Measurements from ENCODE around the gene ZNF652.

The ZNF652 gene

GRCh38 chr17:49361902-49362722 lies at the start of gene ZNF652:
TSS of gene ZNF652 (minus strand) at chr17:49362250. CDS start at chr17:49317725, 44,525 bp downstream.
- DNase-seq: peak; percentile 96

DNA sequence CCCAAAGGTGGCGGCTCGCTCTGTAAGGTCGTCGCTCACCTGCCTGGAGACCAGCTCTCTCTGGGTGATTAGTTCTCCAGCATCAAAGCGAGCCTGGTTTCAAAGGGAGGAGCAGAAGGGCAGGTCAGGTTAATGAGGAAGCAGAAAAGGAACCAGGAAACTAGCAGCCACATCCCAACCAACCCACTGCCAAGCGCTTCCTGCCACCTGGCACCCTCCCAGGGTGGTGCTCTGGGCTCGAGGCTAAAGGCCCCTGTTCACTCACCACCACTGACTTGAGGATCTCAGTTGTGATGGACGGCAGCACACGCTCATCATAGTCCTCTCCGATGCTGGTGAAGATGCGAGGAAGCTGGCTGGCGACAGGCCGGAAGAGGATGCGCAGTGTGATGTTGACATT lies 47.0 kb upstream of the ZNF652 start:
- no peak for DNase-seq

GRCh38 chr17:49407981-49408501 lies 46.0 kb upstream of the ZNF652 start:
- peak; percentile 87 for DNase-seq

GRCh38 chr17:49407086-49407485 lies 45.0 kb upstream of the ZNF652 start:
- DNase-seq: no peak

GRCh38 chr17:49406421-49407061 lies 44.5 kb upstream of the ZNF652 start:
- DNase-seq: no peak

DNA sequence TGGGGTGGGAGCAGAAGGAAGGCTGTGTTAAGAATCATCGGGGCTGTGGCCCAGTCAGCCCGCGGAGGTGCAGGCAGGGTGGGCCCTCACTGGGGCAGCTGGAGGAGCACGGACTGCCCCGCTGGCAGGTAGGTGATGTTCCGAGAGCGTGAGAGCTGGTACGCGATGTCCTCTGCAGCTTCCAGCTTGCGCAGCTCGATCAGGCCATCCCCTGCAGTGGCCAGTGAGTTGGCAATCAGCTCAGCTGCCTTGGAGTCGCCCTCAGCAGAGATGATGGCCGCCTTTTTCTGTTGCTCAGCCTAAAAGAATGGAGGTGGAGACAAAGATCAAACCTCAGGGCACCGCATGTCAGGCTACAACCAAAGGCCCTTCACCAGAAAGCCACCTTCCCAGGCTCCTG lies 42.9 kb upstream of the ZNF652 start:
- no peak for DNase-seq

DNA sequence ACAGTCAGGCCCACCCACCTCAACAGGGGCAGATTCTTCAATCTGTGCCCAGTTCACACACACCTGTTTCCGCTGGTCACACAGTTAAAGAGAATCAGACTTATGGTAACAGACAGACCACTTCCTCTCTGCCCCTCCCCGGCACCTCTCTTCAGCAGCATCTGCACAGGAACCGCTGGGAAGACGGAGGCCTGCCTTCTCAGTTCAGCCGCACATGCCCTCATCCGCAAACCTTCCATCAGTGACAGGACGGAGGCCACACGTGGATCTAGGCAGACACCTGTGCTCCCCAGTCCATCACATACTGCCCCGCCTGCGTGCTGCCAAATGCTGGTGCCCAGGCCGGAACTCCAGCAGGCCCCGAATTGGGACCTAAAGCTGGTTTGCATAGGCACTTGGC lies 42.3 kb upstream of the ZNF652 start:
- no peak for DNase-seq

GRCh38 chr17:49403514-49404289 lies 41.7 kb upstream of the ZNF652 start:
- no peak for DNase-seq

DNA sequence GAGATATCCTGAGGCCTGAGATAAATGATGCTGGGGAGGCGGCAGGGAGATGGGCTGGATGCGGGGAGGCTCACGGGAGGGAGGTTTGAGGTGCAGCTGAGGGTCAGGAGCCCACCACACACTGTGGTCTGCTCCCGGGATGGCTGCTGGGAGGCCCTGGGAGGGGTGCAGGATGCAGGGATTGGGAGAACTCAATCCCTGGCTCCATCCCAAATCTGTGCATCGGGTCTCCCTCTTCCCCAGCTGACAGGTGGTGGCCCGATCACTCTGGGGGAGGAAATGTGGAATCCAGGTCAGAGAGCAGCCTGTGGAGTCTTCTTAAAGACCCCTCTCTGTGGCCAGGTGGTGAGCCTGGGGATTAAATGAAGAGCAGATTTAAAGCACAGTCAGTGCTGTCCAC lies 40.7 kb upstream of the ZNF652 start:
- DNase-seq: no peak

DNA sequence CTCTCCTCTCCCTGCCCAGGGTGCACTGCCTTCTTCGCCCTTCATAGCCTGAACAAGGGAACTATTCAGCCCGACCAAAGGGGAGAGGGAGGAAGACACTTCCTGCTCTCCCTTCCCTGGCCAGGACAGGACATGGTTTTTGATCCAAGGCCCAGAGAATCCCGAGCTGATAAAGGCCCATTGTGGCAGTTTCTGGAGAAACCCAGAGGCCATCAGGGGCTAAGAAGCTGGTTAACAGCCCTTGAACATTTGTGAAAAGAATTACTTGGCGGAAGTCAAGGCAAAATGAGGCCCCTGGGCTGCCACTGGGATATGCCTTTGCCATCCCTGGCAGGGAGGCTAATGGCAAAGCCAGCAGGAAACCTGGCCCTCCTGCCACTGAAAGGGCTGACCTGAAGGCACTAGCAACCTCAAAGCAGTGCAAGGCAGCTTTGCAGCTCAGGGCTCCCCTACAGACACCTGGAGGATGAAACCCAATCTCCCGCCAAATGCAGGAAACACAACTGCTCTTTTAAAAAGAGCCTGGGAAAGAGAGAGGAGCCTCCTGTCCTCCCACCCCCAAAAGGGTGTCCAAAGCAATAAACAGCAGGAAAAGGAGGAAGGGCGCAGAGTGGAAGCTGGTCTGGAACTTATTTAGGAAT lies 40.0 kb upstream of the ZNF652 start:
- no peak for DNase-seq

- no peak for DNase-seq
These were observed 37.9 kb upstream of the ZNF652 start for GRCh38 chr17:49399995-49400394.

DNA sequence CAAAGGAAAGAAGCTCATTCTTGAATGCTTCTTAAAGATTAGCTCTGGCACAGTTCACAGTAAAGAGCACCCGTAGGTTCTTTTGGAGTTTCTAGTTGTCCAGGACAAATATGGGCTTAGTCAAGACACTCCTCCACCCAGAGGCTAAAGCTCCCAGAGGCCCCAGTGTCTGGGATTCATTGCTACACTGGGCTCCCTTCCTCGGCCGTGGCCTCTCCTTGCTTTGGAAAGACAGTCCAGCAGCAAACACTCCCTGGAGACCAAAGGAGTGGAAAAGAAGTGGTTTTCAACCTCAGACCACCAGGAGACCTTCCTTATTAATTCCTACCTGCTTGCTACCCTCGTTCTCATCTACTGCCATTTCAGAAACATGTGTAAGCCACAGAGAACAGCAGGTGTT lies 35.5 kb upstream of the ZNF652 start:
- DNase-seq: no peak

GRCh38 chr17:49393491-49394255 lies 31.6 kb upstream of the ZNF652 start:
- no peak for DNase-seq

- no peak for DNase-seq
These were observed 28.7 kb upstream of the ZNF652 start for GRCh38 chr17:49390548-49391324.

DNA sequence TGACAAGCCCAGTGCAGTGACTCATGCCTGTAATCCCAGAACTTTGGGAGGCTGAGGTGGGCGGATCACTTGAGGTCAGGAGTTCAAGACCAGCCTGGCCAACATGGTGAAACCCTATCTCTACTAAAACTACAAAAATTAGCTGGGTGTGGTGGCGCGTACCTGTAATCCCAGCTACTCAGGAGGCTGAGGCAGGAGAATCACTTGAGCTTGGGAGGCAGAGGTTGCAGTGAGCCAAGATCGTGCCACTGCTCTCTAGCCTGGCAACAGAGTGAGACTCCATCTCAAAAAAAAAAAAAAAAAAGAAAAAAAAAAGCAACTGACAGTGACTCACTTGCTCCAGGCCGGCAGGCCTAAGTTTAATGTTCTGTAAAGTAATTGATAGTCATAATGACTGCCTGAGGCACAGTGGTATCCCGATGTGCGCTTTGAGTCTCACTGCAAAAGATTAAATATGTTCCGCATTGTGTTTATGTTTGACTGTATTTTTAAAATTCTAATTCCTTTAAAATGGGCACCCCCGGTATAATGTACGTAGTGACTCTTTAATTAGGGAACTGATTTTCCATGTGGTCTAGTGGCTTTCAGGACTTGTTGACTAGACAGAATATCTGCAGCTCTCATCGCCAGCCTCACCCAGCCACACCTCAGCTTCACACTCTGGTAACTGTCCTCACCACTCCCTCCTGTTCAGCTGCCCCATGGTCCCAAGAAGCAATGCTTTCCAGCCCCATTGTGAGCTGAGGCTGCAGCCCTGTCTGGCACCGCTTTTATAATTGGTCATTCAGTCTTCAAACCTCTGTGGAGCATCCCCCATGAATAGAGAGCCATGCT lies 27.7 kb upstream of the ZNF652 start:
- DNase-seq: peak; percentile 10

DNA sequence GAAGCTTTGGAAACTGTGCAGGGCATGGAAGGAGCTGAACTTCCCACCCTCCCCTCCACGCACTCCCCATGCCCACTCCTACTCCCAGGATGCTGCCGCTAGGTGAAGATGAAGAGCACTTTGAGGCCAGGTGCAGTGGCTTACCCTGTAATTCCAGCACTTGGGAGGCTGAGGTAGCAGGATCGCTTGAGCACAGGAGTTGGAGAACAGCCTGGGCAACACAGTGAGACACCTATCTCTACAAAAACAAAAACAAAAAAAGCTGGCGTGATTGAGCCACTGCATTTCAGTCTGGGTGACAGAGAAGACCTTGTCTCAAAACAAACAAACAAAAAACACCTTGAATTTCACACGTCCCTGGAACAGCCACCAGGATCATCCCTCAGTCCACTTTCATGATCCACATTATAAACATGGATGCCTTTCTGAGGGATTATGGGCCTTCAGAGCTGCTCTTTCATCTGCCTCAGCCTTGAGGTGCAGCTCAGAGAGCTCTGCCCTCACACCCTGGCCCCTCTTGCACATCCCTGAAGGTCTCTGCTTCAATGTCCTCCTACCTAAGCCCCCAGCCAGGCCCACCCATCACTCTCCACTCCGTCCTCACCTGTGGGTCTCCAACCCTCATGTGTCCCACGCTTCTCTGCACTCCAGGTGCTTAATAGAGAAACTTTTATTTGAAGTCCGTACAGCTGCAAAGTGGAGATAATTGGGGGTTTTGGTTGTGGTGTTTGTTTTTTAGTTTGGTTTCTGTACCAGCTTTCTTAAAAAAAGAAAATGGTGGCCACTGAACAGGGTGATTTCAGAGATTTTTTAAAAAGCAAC lies 26.9 kb upstream of the ZNF652 start:
- no peak for DNase-seq

GRCh38 chr17:49388290-49388640 lies 26.2 kb upstream of the ZNF652 start:
- peak; percentile 37 for DNase-seq

DNA sequence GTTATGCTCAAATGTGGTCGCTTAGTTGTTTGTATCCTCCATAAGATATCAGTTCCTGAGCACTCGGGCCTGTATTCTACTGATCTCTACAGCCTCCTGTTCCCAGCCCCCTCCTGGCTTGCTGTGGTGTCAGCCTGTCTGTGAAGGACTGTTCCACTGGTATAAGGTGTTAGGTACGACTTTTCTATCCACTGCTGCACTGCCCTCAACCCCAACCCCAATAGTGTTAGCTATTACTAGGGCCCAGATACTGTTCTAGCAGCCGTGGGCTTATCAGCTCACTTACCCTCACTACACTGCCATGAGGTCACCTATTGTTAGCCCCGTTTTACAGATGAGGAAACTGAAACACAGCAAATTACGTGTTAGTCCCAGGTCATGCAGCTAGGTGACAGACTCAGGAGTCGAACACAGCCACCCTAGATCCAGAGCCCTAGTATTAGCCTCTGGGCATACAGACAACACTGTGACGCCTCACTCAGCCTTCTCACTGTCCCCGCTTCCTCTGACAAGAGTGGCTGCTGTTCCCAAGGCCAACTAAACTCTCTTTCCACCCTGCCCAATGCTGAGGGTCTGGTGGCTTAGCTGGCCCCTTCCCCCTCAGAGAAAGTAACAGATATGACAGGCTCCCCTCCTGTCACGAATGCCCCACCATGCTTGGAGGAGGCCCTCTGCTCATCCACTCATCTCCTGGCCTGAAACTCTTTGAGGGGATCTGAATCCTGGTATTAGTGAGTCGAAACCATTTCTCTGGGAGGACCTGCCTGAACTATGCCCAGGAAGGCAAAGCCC lies 25.6 kb upstream of the ZNF652 start:
- DNase-seq: peak; percentile 22

DNA sequence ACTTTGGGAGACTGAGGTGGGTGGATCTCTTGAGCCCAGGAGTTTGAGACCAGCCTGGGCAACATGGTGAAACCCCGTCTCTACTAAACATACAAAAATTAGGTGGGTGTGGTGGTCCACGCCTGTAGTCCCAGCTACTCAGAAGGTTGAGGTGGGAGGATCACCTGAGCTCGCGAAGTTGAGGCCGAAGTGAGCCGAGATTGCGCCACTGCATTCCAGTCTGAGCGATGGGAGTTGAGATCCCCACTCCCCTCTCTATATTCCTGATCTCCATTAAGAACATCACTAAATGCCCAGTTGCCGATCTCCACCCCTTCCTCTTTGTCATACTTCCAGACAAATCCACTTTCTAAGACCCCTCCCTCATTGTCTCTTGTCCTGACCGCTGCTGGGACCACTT lies 24.3 kb upstream of the ZNF652 start:
- DNase-seq: no peak
